Caco-2 (cell line): Measurements from ENCODE around the gene PTX3. TPM values are rescaled to one million over a fixed set of nuclear protein-coding genes. Genes with fewer than 3 reads are reported as not detected.

Experiments used
- BruUV-seq: library from RNA; stranded (reverse); fragments of 400-500 nt; replicated peaks from 2 replicates; lab custom pipeline; 2021; lab: Mats Ljungman, UMichigan
- CTCF ChIA-PET: fragments of 300-600 bp; sonication (Branson Sonifier 250); formaldehyde crosslinking; loops from one replicate; lab custom pipeline; 2022; ENCODE audit warnings: antibody characterized with exemption; lab: Charles Lee
- POLR2A ChIA-PET: fragments of 300-600 bp; sonication (Branson Sonifier 250); formaldehyde crosslinking; loops from one replicate; lab custom pipeline; 2022; ENCODE audit warnings: antibody characterized with exemption; lab: Charles Lee
- DNase-seq, 2 experiments: peaks; one replicate each; pipeline versions ENCODE4 v3.0.0 to v3.0.0-alpha.2; 2020 to 2022
- H3K27me3 ChIP-seq: replicated peaks from 2 replicates; pipeline ENCODE4 v1.6.0; 2011; ENCODE audit warnings: low read length; ENCODE audit not compliant: control insufficient read depth, insufficient read depth
- H3K36me3 ChIP-seq: 2 replicates; pipeline ENCODE4 v1.5.1; 2011; ENCODE audit warnings: low read length; ENCODE audit not compliant: control insufficient read depth, insufficient read depth
- H3K4me1 ChIP-seq: fragments of 250-450 bp; sonication (Bioruptor Pico); 2 replicates; pipeline ENCODE4 v1.5.1; 2020; ENCODE audit warnings: mild to moderate bottlenecking
- H3K4me3 ChIP-seq: 2 replicates; pipeline ENCODE4 v1.5.1; 2011; ENCODE audit warnings: low read depth, mild to moderate bottlenecking, control low read depth, low read length
- H3K9me3 ChIP-seq: fragments of 250-450 bp; sonication (Bioruptor Pico); 2 replicates; pipeline ENCODE4 v1.5.1; 2020; ENCODE audit warnings: mild to moderate bottlenecking, moderate library complexity
- H3K27ac Mint-ChIP-seq: one replicate; pipeline ENCODE4 v1.8.0; 2022; ENCODE audit warnings: mixed read lengths; ENCODE audit not compliant: unreplicated experiment
- H3K27me3 Mint-ChIP-seq: one replicate; pipeline ENCODE4 v1.8.0; 2022; ENCODE audit warnings: mixed read lengths; ENCODE audit not compliant: insufficient read depth, unreplicated experiment
- H3K36me3 Mint-ChIP-seq: one replicate; pipeline ENCODE4 v1.8.0; 2022; ENCODE audit warnings: mild to moderate bottlenecking, mixed read lengths; ENCODE audit not compliant: insufficient read depth, unreplicated experiment
- H3K4me1 Mint-ChIP-seq: one replicate; pipeline ENCODE4 v1.8.0; 2022; ENCODE audit warnings: low read depth, mixed read lengths; ENCODE audit not compliant: unreplicated experiment
- H3K4me3 Mint-ChIP-seq: one replicate; pipeline ENCODE4 v1.8.0; 2022; ENCODE audit warnings: mild to moderate bottlenecking, moderate library complexity, mixed read lengths; ENCODE audit not compliant: unreplicated experiment
- H3K9me3 Mint-ChIP-seq: one replicate; pipeline ENCODE4 v1.8.0; 2022; ENCODE audit warnings: mixed read lengths; ENCODE audit not compliant: unreplicated experiment
- CTCF ChIP-seq, 2 experiments: fragments of 200-600 bp in 1 of 2; IDR thresholded peaks; 1 replicate in 1 of 2; 2 replicates in 1 of 2; pipeline versions ENCODE4 v1.5.1 to v1.8.0; 2011 to 2022; ENCODE audit warnings: antibody characterized with exemption in 1 of 2, control low read depth in 1 of 2, inconsistent platforms in 1 of 2, low read depth in 1 of 2, low read length in 1 of 2, mild to moderate bottlenecking in 1 of 2, moderate library complexity in 1 of 2; ENCODE audit not compliant: insufficient read depth in 1 of 2, severe bottlenecking in 1 of 2, unreplicated experiment in 1 of 2
- intact Hi-C: fragments of 100-400 bp; cut with micrococcal nuclease; formaldehyde crosslinking; loops from one replicate; pipeline ENCODE4 v1.10.0; 2022; ENCODE audit not compliant: unreplicated experiment
- total RNA-seq: library from RNA; stranded (reverse); gene quantifications from 2 replicates; pipeline ENCODE4 v1.2.3, GENCODE V29; 2022

Gene PTX3
- total RNA-seq, 1 experiment from 2014 or later: not detected

GRCh38 chr3:157491136-157491535, 54.5 kb downstream of the PTX3 start:
- no peak overlapping the region for H3K27ac Mint-ChIP-seq
- intact Hi-C loops: no loop called here
- Histone ChIP-seq H3K27me3 (no peaks in the 10 kb centered on the region), H3K4me1 (peaks cover 5% of the 10 kb centered on the region; the same call in 1 of the 2 replicates), H3K9me3 (no peaks in the 10 kb centered on the region), H3K36me3 (no peaks in the 10 kb centered on the region), H3K4me3 (no peak overlapping the region)
- no peak overlapping the region for H3K4me3 Mint-ChIP-seq
- no peak for TF ChIP-seq CTCF (IDR thresholded peaks at IDR 0.05; ENCODE audit: insufficient read depth in 1 of 2, low read depth in 1 of 2, low read length in 1 of 2, severe bottlenecking in 1 of 2, unreplicated experiment in 1 of 2)
- no TSS peak for BruUV-seq
- DNase-seq: no peak
- POLR2A ChIA-PET: no interaction called here
- H3K9me3 Mint-ChIP-seq: no peaks in the 10 kb centered on the region
- peaks cover 6% of the 10 kb centered on the region for H3K4me1 Mint-ChIP-seq
- CTCF ChIA-PET: no interaction called here
- H3K27me3 Mint-ChIP-seq: no peaks in the 10 kb centered on the region
- H3K36me3 Mint-ChIP-seq: peaks cover 4% of the 10 kb centered on the region

Other genes starting within 250 kb of the PTX3 start
- gene VEPH1, start 66.6 kb downstream of the PTX3 start, total RNA-seq: 11.0 and 12.0 TPM in 2 replicates